Neural progenitor cell (in vitro differentiated cells): Measurements from ENCODE around the gene C9orf78. TPM values are rescaled to one million over a fixed set of nuclear protein-coding genes. Genes with fewer than 3 reads are reported as not detected.

Experiments used
- DNase-seq: peaks from one replicate; pipeline ENCODE4 v3.0.0-alpha.2; 2016; ENCODE audit warnings: low spot score
- H2AFZ ChIP-seq: fragments of 200-600 bp; sonication (generic); replicated peaks from 2 replicates; pipeline ENCODE4 v1.6.1; 2016; ENCODE audit warnings: antibody characterized with exemption
- H3F3A ChIP-seq: fragments of 200-600 bp; sonication (generic); 2 replicates; pipeline ENCODE4 v1.6.1; 2016; ENCODE audit warnings: antibody characterized with exemption, low read depth
- H3K27ac ChIP-seq: fragments of 200-600 bp; sonication (generic); 2 replicates; pipeline ENCODE4 v1.5.1; 2016; ENCODE audit warnings: mild to moderate bottlenecking
- H3K27me3 ChIP-seq: fragments of 200-600 bp; sonication (generic); 2 replicates; pipeline ENCODE4 v1.6.1; 2016; ENCODE audit warnings: mild to moderate bottlenecking, moderate library complexity
- H3K36me3 ChIP-seq: fragments of 200-600 bp; sonication (generic); 2 replicates; pipeline ENCODE4 v1.5.1; 2016
- H3K4me1 ChIP-seq: fragments of 200-600 bp; sonication (generic); 2 replicates; pipeline ENCODE4 v1.6.1; 2016; ENCODE audit warnings: mixed run types
- H3K4me2 ChIP-seq: fragments of 200-600 bp; sonication (generic); 2 replicates; pipeline ENCODE4 v1.6.1; 2016
- H3K4me3 ChIP-seq: fragments of 200-600 bp; sonication (generic); 2 replicates; pipeline ENCODE4 v1.5.1; 2016
- H3K79me2 ChIP-seq: fragments of 200-600 bp; sonication (generic); 2 replicates; pipeline ENCODE4 v1.6.1; 2016; ENCODE audit warnings: low read depth
- H3K9ac ChIP-seq: fragments of 200-600 bp; sonication (generic); 2 replicates; pipeline ENCODE4 v1.6.1; 2016
- H3K9me3 ChIP-seq: fragments of 200-600 bp; sonication (generic); 2 replicates; pipeline ENCODE4 v1.5.1; 2016; ENCODE audit warnings: low read depth
- H4K20me1 ChIP-seq: fragments of 200-600 bp; sonication (generic); 2 replicates; pipeline ENCODE4 v1.6.1; 2016; ENCODE audit warnings: low read depth
- H3K27ac Mint-ChIP-seq: 3 replicates; pipeline ENCODE4 v1.8.0; 2021; ENCODE audit warnings: mixed read lengths
- H3K27me3 Mint-ChIP-seq: 2 replicates; pipeline ENCODE4 v1.8.0; 2022; ENCODE audit warnings: low read depth, mild to moderate bottlenecking, inconsistent platforms, moderate library complexity, mixed read lengths; ENCODE audit not compliant: insufficient read depth
- H3K36me3 Mint-ChIP-seq: 3 replicates; pipeline ENCODE4 v1.8.0; 2021; ENCODE audit warnings: mixed read lengths
- H3K4me1 Mint-ChIP-seq: 3 replicates; pipeline ENCODE4 v1.8.0; 2021; ENCODE audit warnings: mixed read lengths
- H3K4me3 Mint-ChIP-seq: 3 replicates; pipeline ENCODE4 v1.8.0; 2021; ENCODE audit warnings: mild to moderate bottlenecking, moderate library complexity, mixed read lengths
- H3K9me3 Mint-ChIP-seq: 3 replicates; pipeline ENCODE4 v1.8.0; 2020; ENCODE audit warnings: mixed read lengths
- EZH2 ChIP-seq: fragments of 200-600 bp; sonication (generic); IDR thresholded peaks from 2 replicates; pipeline ENCODE4 v1.6.1; 2017; ENCODE audit warnings: antibody characterized with exemption, mild to moderate bottlenecking, moderate library complexity
- EZH2phosphoT487 ChIP-seq: fragments of 200-600 bp; sonication (generic); IDR thresholded peaks from 2 replicates; pipeline ENCODE4 v1.6.1; 2017; ENCODE audit warnings: antibody characterized with exemption
- total RNA-seq: library from RNA; depleted of rRNA; stranded (reverse); fragments of >200 nt; gene quantifications from 2 replicates; pipeline ENCODE4 v1.2.3, GENCODE V29; 2015; ENCODE audit warnings: low replicate concordance
- TF ChIP-seq, protein P1 (sequence below): fragments of 200-600 bp; sonication (generic); IDR thresholded peaks from 2 replicates; pipeline ENCODE4 v1.5.1; 2017; ENCODE audit warnings: antibody characterized with exemption, mild to moderate bottlenecking

Gene C9orf78
- total RNA-seq, 1 donor from 2014 or later: 42.2 TPM

DNA sequence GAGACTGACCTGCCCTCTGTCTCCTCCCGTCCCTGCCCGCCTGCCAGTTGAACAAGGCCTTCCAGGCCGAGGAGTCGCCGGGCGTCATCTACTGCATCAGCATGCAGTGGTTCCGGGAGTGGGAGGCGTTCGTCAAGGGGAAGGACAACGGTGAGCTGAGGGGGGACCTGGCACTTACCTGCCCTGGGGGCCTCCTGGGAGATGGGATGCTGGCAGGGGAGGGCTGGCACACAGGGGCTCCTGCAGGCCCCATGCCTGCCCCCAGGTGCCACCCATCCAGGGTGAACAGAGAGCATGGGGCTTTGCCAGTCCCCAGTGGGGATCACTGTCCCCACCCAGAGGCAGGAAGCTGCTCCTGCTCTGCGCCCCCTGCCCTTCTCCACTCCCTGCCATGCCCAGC lies 43.2 kb upstream of the C9orf78 start:
- H3K27me3 Mint-ChIP-seq: no peaks in the 10 kb centered on the region
- no peaks in the 10 kb centered on the region for H3F3A ChIP-seq
- H3K9me3 Mint-ChIP-seq: no peaks in the 10 kb centered on the region
- peaks cover 10% of the 10 kb centered on the region for H3K36me3 Mint-ChIP-seq
- H3K4me1 Mint-ChIP-seq: no peaks in the 10 kb centered on the region
- H4K20me1 ChIP-seq: no peaks in the 10 kb centered on the region
- H3K27me3 ChIP-seq: no peaks in the 10 kb centered on the region
- no peaks in the 10 kb centered on the region for H3K79me2 ChIP-seq
- H3K27ac ChIP-seq: no peak overlapping the region
- H3K9ac ChIP-seq: no peak overlapping the region
- no peaks in the 10 kb centered on the region for H3K9me3 ChIP-seq
- H3K36me3 ChIP-seq: no peaks in the 10 kb centered on the region
- H2AFZ ChIP-seq: no peak overlapping the region
- H3K27ac Mint-ChIP-seq: no peak overlapping the region
- no peaks in the 10 kb centered on the region for H3K4me1 ChIP-seq
- no peak overlapping the region for H3K4me3 Mint-ChIP-seq
- no peak overlapping the region for H3K4me3 ChIP-seq
- TF ChIP-seq, protein P1, sequence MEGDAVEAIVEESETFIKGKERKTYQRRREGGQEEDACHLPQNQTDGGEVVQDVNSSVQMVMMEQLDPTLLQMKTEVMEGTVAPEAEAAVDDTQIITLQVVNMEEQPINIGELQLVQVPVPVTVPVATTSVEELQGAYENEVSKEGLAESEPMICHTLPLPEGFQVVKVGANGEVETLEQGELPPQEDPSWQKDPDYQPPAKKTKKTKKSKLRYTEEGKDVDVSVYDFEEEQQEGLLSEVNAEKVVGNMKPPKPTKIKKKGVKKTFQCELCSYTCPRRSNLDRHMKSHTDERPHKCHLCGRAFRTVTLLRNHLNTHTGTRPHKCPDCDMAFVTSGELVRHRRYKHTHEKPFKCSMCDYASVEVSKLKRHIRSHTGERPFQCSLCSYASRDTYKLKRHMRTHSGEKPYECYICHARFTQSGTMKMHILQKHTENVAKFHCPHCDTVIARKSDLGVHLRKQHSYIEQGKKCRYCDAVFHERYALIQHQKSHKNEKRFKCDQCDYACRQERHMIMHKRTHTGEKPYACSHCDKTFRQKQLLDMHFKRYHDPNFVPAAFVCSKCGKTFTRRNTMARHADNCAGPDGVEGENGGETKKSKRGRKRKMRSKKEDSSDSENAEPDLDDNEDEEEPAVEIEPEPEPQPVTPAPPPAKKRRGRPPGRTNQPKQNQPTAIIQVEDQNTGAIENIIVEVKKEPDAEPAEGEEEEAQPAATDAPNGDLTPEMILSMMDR: no peak
- TF ChIP-seq EZH2phosphoT487 (no peak), EZH2 (no peak)
- no peak for DNase-seq
- H3K4me2 ChIP-seq: no peak overlapping the region

- no peak overlapping the region for H3K4me3 Mint-ChIP-seq
- Histone ChIP-seq H4K20me1 (no peaks in the 10 kb centered on the region), H3F3A (no peaks in the 10 kb centered on the region), H3K4me2 (no peak overlapping the region), H3K79me2 (no peaks in the 10 kb centered on the region), H3K4me3 (no peak overlapping the region), H3K27me3 (no peaks in the 10 kb centered on the region), H3K4me1 (no peaks in the 10 kb centered on the region), H3K27ac (no peak overlapping the region), H2AFZ (no peak overlapping the region), H3K9me3 (no peaks in the 10 kb centered on the region), H3K36me3 (no peaks in the 10 kb centered on the region), H3K9ac (no peak overlapping the region)
- no peaks in the 10 kb centered on the region for H3K27me3 Mint-ChIP-seq
- H3K27ac Mint-ChIP-seq: no peak overlapping the region
- H3K9me3 Mint-ChIP-seq: no peaks in the 10 kb centered on the region
- no peaks in the 10 kb centered on the region for H3K4me1 Mint-ChIP-seq
- H3K36me3 Mint-ChIP-seq: peaks cover 11% of the 10 kb centered on the region
- no peak for DNase-seq
- TF ChIP-seq EZH2phosphoT487 (no peak), EZH2 (no peak)
- TF ChIP-seq, protein P1: no peak
Measured at GRCh38 chr9:129876815-129877214, 41.7 kb upstream of the C9orf78 start.

DNA sequence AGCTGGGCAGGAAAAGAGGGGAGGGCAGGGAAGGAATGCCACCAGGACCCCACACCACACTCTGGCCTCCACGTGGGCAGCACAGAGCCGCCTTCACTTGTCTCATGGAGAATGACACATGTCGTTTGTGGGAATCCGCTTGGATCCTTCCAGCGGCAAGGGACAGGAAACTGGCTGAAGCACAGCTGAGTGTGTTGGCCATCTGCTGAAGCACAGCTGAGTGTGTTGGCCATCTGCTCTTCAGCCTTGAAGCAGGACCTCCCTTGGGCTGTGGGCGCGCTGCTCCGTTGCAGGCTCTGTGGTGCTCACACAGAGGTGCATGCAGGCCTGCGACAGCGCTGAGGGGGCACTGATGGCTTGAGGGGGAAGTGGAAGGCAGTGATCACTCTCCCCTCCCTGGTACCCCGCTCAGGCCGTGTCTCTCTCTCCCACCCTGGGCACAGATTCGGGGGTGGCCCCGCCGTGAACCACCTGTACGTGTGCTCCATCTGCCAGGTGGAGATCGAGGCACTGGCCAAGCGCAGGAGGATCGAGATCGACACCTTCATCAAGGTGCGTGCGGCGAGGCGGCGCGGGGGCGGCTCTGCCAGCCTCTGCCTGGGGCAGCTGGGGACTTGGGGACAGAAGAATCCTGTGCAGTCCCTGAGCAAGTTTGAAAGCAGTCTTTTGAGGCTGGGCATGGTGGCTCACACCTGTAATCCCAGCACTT lies 40.8 kb upstream of the C9orf78 start:
- Histone ChIP-seq H3K4me1 (no peaks in the 10 kb centered on the region), H3K27ac (no peak overlapping the region), H3K27me3 (no peaks in the 10 kb centered on the region), H2AFZ (no peak overlapping the region), H3K36me3 (no peaks in the 10 kb centered on the region), H3F3A (no peaks in the 10 kb centered on the region), H3K4me2 (no peak overlapping the region), H4K20me1 (no peaks in the 10 kb centered on the region), H3K79me2 (no peaks in the 10 kb centered on the region), H3K4me3 (no peak overlapping the region), H3K9me3 (no peaks in the 10 kb centered on the region), H3K9ac (no peak overlapping the region)
- Mint-ChIP-seq H3K4me1 (peaks cover 5% of the 10 kb centered on the region), H3K36me3 (peaks cover 12% of the 10 kb centered on the region), H3K9me3 (no peaks in the 10 kb centered on the region), H3K27ac (no peak overlapping the region), H3K4me3 (no peak overlapping the region), H3K27me3 (peaks cover 2% of the 10 kb centered on the region)
- no peak for DNase-seq
- TF ChIP-seq, protein P1: no peak
- no peak for TF ChIP-seq EZH2phosphoT487
- TF ChIP-seq EZH2: no peak
